Tibial artery (tissue), 4 donors: ENCODE measurements around the gene KRT6C.

Experiments used
- DNase-seq, 2 donors: peaks; one replicate each; pipeline ENCODE4 v3.0.0-alpha.2; 2019
- H3K27ac ChIP-seq, 2 donors: fragments of 200-600 bp; sonication (generic) in 1 of 2; 1 replicate in 1 of 2; 2 replicates in 1 of 2; pipeline ENCODE4 v1.5.1; 2018 to 2019; ENCODE audit warnings: mild to moderate bottlenecking in 1 of 2
- H3K27me3 ChIP-seq, 2 donors: fragments of 200-600 bp; sonication (generic) in 1 of 2; one replicate each; pipeline versions ENCODE4 v1.5.1 to v1.6.0; 2016 to 2019
- H3K36me3 ChIP-seq, 3 donors: fragments of 200-600 bp; sonication (generic) in 2 of 3; one replicate each; pipeline ENCODE4 v1.5.1; 2016 to 2019; ENCODE audit warnings: mild to moderate bottlenecking in 2 of 3
- H3K4me1 ChIP-seq, 4 donors: fragments of 200-600 bp; sonication (generic) in 2 of 4; 1 replicate in 3 of 4; 2 replicates in 1 of 4; pipeline ENCODE4 v1.5.1; 2016 to 2019
- H3K4me3 ChIP-seq, 2 donors: fragments of 200-600 bp; sonication (generic) in 1 of 2; 1 replicate in 1 of 2; 2 replicates in 1 of 2; pipeline ENCODE4 v1.5.1; 2018 to 2019; ENCODE audit warnings: mild to moderate bottlenecking in 2 of 2
- H3K9me3 ChIP-seq, 3 donors: fragments of 200-600 bp; sonication (generic) in 1 of 3; one replicate each; pipeline ENCODE4 v1.5.1; 2016 to 2019
- CTCF ChIP-seq, 2 experiments: fragments of 200-600 bp in 1 of 2; fragments of 450-650 bp in 1 of 2; IDR thresholded peaks; one replicate each; pipeline ENCODE4 v1.5.1; 2017 to 2019; ENCODE audit warnings: antibody characterized with exemption in 2 of 2, mild to moderate bottlenecking in 1 of 2, moderate library complexity in 1 of 2
- intact Hi-C: fragments of 100-400 bp; cut with DNase I; formaldehyde crosslinking; loops from one replicate; pipeline ENCODE4 v1.15.0; 2023; ENCODE audit warnings: low total_unique reads

KRT6C gene

DNA sequence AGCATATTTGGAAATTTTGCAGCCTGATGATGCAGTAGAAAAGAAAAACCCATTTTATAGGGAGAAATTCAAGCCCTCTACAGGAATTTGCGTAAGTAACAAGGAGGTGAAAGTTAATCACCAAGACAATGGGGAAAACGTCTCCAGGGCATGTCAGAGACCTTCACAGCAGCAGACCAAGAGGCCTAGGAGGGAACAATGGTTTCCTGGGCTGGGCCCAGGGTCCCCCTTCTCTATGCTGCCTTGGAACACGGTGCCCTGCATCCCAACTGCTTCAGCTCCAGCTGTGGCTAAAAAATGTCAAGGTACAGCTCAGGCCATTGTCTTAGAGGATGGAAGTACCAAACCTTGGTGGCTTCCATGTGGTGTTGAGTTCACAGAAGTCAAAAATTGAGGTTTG lies 6.5 kb upstream of the KRT6C start:
- Histone ChIP-seq H3K36me3 (no peaks in the 10 kb centered on the region), H3K9me3 (no peaks in the 10 kb centered on the region), H3K4me3 (no peak overlapping the region), H3K27ac (no peak overlapping the region), H3K4me1 (no peaks in the 10 kb centered on the region), H3K27me3 (no peaks in the 10 kb centered on the region)
- intact Hi-C loops = no loop called here
- DNase-seq = no peak
- no peak for TF ChIP-seq CTCF (IDR thresholded peaks at IDR 0.05)

DNA sequence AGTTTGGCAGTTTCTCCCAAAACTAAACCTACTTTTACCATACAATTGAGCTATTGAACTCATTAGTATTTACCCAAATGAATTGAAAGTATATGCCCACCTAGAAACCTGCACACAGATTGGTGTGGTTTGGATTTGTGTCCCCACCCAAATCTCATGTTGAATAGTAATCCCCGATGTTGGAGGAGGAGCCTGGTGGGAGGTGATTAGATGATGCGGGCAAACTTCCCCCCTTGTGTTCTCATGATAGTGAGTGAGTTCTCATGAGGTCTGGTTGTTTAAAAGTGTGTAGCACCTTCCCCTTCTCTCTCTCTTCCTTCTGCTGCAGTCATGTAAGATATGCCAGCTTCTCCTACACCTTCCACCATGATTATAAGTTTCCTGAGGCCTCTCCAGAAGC lies 4.0 kb upstream of the KRT6C start:
- no peaks in the 10 kb centered on the region for H3K9me3 ChIP-seq
- no peak for DNase-seq
- no peak overlapping the region for H3K27ac ChIP-seq
- TF ChIP-seq CTCF (IDR thresholded peaks at IDR 0.05) = no peak
- intact Hi-C loops = no loop called here
- H3K4me1 ChIP-seq = no peaks in the 10 kb centered on the region
- no peaks in the 10 kb centered on the region for H3K36me3 ChIP-seq
- H3K4me3 ChIP-seq = no peak overlapping the region
- H3K27me3 ChIP-seq = no peaks in the 10 kb centered on the region

- Histone ChIP-seq H3K4me3 (no peak overlapping the region), H3K36me3 (no peaks in the 10 kb centered on the region), H3K27me3 (no peaks in the 10 kb centered on the region), H3K9me3 (no peaks in the 10 kb centered on the region), H3K4me1 (no peaks in the 10 kb centered on the region), H3K27ac (no peak overlapping the region)
- no peak for DNase-seq
- intact Hi-C loops = no loop called here
- no peak for TF ChIP-seq CTCF (IDR thresholded peaks at IDR 0.05)
These were observed 607 bp upstream of the KRT6C start for GRCh38 chr12:52474212-52474611.

DNA sequence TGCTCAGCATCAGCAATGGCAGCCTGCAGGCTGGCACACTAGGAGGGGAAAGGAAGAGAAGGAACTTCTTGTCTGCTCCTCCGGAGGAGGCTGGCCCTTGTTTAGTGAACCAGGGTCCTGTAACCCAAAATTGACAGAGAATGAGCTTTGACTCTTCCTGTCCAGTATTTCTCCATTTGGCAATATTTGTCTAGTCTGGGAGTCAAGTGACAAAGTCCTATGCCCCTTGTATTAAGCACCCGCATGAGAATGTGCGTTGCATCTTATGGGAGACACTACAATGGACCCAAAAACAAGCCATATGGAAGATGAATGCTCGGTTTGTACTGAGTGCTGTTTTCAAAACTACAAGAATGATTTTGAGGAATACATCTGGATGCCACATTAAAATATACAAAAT lies 3.8 kb downstream of the KRT6C start:
- no peaks in the 10 kb centered on the region for H3K9me3 ChIP-seq
- no peak for TF ChIP-seq CTCF (IDR thresholded peaks at IDR 0.05)
- H3K36me3 ChIP-seq = no peaks in the 10 kb centered on the region
- H3K27me3 ChIP-seq = peaks cover 0 to 3% of the 10 kb centered on the region in 2 donors
- H3K27ac ChIP-seq = no peak overlapping the region
- H3K4me3 ChIP-seq = no peak overlapping the region
- H3K4me1 ChIP-seq = no peaks in the 10 kb centered on the region
- intact Hi-C loops = no loop called here
- DNase-seq = no peak

DNA sequence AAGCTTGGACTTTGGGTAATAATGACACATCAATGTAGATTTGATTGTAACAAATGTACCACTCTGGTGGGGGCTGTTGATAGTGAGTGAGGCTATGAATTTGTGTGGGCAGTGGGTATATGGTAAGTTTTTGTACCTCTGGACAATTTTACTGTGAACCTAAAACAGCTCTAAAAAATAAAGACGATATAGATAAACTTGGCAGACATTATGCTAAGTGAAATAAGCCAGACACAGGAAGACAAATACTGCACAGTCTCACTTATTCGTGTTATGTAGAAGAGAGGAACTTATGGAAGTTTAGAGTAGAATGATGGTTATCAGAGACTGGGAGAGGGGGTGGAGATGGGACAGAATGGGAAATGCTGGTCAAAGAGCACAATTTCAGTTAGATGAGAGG lies 8.7 kb downstream of the KRT6C start:
- DNase-seq = no peak
- Histone ChIP-seq H3K9me3 (no peaks in the 10 kb centered on the region), H3K4me3 (no peak overlapping the region), H3K27me3 (peaks cover 0 to 9% of the 10 kb centered on the region in 2 donors), H3K36me3 (no peaks in the 10 kb centered on the region), H3K4me1 (no peaks in the 10 kb centered on the region), H3K27ac (no peak overlapping the region)
- TF ChIP-seq CTCF (IDR thresholded peaks at IDR 0.05) = no peak
- intact Hi-C loops = no loop called here

- TF ChIP-seq CTCF (IDR thresholded peaks at IDR 0.05) = no peak
- Histone ChIP-seq H3K4me3 (no peak overlapping the region), H3K9me3 (no peaks in the 10 kb centered on the region), H3K36me3 (no peaks in the 10 kb centered on the region), H3K27me3 (peaks cover 0 to 6% of the 10 kb centered on the region in 2 donors), H3K4me1 (no peaks in the 10 kb centered on the region), H3K27ac (no peak overlapping the region)
- no peak for DNase-seq
- intact Hi-C loops = no loop called here
These were observed 11.9 kb downstream of the KRT6C start for GRCh38 chr12:52461693-52462092.
